Osteoblast (primary cell): ENCODE data around the gene VAPB. TPM values are rescaled to one million over a fixed set of nuclear protein-coding genes. Genes with fewer than 3 reads are reported as not detected.
"Not testable (repeated sequence)": the region's sequence is repeated elsewhere in the genome, so short reads cannot be mapped to it uniquely, and the experiment has no call there.

ENCODE experiments used
- DNase-seq: peaks from one replicate; pipeline ENCODE4 v3.0.0; 2011; ENCODE audit warnings: low spot score, mixed read lengths; ENCODE audit not compliant: insufficient read length; ENCODE audit errors: missing footprints
- H2AFZ ChIP-seq: 2 replicates; pipeline ENCODE4 v1.6.0; 2011; ENCODE audit warnings: mild to moderate bottlenecking, low read length
- H3K27ac ChIP-seq: 2 replicates; pipeline ENCODE4 v1.5.1; 2011; ENCODE audit warnings: mild to moderate bottlenecking, low read depth, low read length, moderate library complexity
- H3K27me3 ChIP-seq: 2 replicates; pipeline ENCODE4 v1.6.0; 2012; ENCODE audit warnings: mild to moderate bottlenecking, control low read depth, inconsistent platforms, low read length, moderate library complexity; ENCODE audit not compliant: insufficient read depth
- H3K36me3 ChIP-seq: 2 replicates; pipeline ENCODE4 v1.5.1; 2011; ENCODE audit warnings: mild to moderate bottlenecking, low read length, control low read depth, moderate library complexity; ENCODE audit not compliant: insufficient read depth
- H3K4me1 ChIP-seq: 2 replicates; pipeline ENCODE4 v1.5.1; 2011; ENCODE audit warnings: mild to moderate bottlenecking, low read length, control low read depth, moderate library complexity; ENCODE audit not compliant: insufficient read depth
- H3K4me2 ChIP-seq: 2 replicates; pipeline ENCODE4 v1.6.0; 2011; ENCODE audit warnings: mild to moderate bottlenecking, low read length; ENCODE audit not compliant: insufficient read depth
- H3K4me3 ChIP-seq: fragments of 200-600 bp; sonication (generic); 3 replicates; pipeline ENCODE4 v1.5.1; 2012; ENCODE audit warnings: mild to moderate bottlenecking, low read length, inconsistent platforms; ENCODE audit not compliant: insufficient read depth
- H3K79me2 ChIP-seq: 2 replicates; pipeline ENCODE4 v1.6.0; 2012; ENCODE audit warnings: mild to moderate bottlenecking, low read length, control low read depth, inconsistent platforms; ENCODE audit not compliant: insufficient read depth
- H3K9me3 ChIP-seq: 2 replicates; pipeline ENCODE4 v1.5.1; 2011; ENCODE audit warnings: low read depth, low read length, control low read depth
- H4K20me1 ChIP-seq: 2 replicates; pipeline ENCODE4 v1.6.0; 2012; ENCODE audit warnings: mild to moderate bottlenecking, low read length, control low read depth; ENCODE audit not compliant: insufficient read depth
- total RNA-seq: library from RNA; depleted of rRNA; stranded (reverse); fragments of >200 nt; gene quantifications from 2 replicates; pipeline ENCODE4 v1.2.3, GENCODE V29; 2012
- TF ChIP-seq, protein P1 (sequence below): IDR thresholded peaks from 2 replicates; pipeline ENCODE4 v1.5.1; 2011; ENCODE audit warnings: mild to moderate bottlenecking, low read depth, low read length, moderate library complexity; ENCODE audit errors: extremely low read depth

Gene VAPB
- total RNA-seq, 1 donor = 14.5 TPM

DNA sequence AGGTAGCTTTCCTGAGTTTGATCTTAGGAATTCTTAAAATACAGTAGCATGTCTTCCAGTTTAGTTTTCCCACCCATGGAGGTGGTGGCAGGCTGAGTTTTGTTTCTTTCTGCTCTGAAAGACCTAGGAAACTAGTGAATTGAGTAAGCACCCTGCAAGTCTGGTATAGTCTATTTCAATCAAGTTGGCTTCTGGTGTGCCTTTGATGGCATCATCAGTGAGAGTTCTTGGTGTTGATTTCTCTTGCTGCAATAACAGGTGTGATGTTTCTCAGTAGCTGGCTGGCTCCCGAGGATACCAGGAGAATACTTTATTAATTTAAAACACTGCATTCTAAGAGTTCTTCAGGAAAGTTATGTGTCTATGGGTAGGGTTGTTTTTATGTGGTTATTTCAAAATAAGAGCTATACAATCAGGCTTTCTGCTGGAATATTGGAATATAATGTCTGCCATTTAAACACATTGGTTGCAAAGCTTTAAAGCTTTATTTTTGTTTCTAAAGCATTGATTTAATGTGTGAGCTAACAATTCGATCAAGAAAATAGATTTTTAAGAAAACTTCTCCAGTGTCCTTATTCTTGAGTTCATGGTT lies 19.0 kb downstream of the VAPB start:
- no peak overlapping the region for H3K4me3 ChIP-seq
- H3K79me2 ChIP-seq = peaks cover 94% of the 10 kb centered on the region
- H4K20me1 ChIP-seq = peaks cover 57% of the 10 kb centered on the region
- no peaks in the 10 kb centered on the region for H3K27me3 ChIP-seq
- no peak overlapping the region for H2AFZ ChIP-seq
- H3K27ac ChIP-seq = peak overlapping the region; percentile 59
- H3K36me3 ChIP-seq = no peaks in the 10 kb centered on the region
- no peak overlapping the region for H3K4me2 ChIP-seq
- DNase-seq = no peak
- TF ChIP-seq, protein P1, sequence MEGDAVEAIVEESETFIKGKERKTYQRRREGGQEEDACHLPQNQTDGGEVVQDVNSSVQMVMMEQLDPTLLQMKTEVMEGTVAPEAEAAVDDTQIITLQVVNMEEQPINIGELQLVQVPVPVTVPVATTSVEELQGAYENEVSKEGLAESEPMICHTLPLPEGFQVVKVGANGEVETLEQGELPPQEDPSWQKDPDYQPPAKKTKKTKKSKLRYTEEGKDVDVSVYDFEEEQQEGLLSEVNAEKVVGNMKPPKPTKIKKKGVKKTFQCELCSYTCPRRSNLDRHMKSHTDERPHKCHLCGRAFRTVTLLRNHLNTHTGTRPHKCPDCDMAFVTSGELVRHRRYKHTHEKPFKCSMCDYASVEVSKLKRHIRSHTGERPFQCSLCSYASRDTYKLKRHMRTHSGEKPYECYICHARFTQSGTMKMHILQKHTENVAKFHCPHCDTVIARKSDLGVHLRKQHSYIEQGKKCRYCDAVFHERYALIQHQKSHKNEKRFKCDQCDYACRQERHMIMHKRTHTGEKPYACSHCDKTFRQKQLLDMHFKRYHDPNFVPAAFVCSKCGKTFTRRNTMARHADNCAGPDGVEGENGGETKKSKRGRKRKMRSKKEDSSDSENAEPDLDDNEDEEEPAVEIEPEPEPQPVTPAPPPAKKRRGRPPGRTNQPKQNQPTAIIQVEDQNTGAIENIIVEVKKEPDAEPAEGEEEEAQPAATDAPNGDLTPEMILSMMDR = no peak
- H3K4me1 ChIP-seq = peaks cover 10% of the 10 kb centered on the region
- no peaks in the 10 kb centered on the region for H3K9me3 ChIP-seq

DNA sequence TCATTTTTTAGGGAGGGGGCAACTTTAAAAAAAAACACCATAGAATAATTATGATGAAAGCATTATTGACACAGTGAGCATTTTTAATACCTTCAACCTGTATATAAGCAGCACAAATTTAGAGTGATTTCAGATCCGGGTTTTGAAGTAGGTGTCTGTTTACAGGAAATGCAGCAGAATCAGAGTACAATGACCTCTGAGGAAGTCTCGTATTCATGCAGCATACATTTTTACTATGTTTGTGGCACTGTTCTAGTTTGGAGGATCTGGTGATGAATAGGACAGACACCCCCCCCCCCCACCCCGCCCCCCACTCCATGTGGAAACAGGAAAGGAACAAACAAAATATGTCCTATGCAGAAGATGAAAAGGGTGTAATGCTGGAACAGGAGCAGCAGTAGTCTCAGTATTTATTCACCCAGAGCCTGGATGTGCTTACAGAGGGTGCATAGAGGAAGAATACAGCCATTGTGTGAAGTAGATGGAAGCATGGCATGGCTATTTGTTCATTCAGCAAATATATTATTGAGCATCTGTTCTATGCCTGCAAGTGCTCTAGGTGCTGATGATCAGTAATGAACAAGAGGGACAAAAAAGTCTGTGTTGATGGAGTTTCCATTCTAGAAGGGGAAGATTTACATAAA lies 19.7 kb downstream of the VAPB start:
- Histone ChIP-seq H4K20me1 (peaks cover 51% of the 10 kb centered on the region), H3K27ac (no peak overlapping the region), H3K4me2 (no peak overlapping the region), H3K36me3 (no peaks in the 10 kb centered on the region), H3K9me3 (no peaks in the 10 kb centered on the region), H2AFZ (no peak overlapping the region), H3K4me1 (peaks cover 10% of the 10 kb centered on the region), H3K4me3 (no peak overlapping the region), H3K27me3 (no peaks in the 10 kb centered on the region), H3K79me2 (peaks cover 87% of the 10 kb centered on the region)
- TF ChIP-seq, protein P1 = no peak
- DNase-seq = peak; percentile 71

DNA sequence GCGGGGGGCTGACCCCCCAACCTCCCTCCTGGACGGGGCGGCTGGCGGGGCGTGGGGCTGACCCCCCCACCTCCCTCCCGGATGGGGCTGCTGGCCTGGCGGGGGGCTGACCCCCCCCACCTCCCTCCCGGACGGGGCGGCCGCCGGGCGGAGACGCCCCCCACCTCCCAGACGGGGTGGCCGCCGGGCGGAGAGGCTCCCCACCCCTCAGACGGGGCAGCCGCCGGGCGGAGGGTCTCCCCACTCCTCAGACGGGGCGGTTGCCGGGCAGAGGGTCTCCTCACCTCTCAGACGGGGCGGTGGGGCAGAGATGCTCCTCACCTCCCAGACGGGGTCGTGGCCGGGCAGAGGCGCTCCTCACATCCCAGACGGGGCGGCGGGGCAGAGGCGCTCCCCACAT lies 25.2 kb downstream of the VAPB start:
- Histone ChIP-seq H3K79me2 (peaks cover 80% of the 10 kb centered on the region), H4K20me1 (peaks cover 28% of the 10 kb centered on the region)
- H3K36me3 ChIP-seq, H2AFZ ChIP-seq, H3K27ac ChIP-seq, DNase-seq, H3K9me3 ChIP-seq, H3K4me3 ChIP-seq, H3K27me3 ChIP-seq, H3K4me2 ChIP-seq, H3K4me1 ChIP-seq: not testable (repeated sequence)

DNA sequence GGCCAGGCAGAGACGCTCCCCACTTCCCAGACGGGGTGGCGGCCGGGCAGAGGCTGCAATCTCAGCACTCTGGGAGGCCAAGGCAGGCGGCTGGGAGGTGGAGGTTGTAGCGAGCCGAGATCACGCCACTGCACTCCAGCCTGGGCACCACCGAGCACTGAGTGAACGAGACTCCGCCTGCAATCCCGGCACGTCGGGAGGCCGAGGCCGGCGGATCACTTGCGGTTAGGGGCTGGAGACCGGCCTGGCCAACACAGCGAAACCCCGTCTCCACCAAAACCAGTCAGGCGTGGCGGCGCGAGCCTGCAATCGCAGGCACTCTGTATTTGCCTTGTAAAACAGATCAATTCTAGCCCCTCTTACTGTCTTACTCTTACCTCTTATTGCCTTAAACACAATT lies 25.8 kb downstream of the VAPB start:
- H3K4me2 ChIP-seq, H3K4me1 ChIP-seq, H3K4me3 ChIP-seq, H3K9me3 ChIP-seq, H2AFZ ChIP-seq, H3K27ac ChIP-seq, DNase-seq, H3K27me3 ChIP-seq: not testable (repeated sequence)
- H3K36me3 ChIP-seq = peaks cover 12% of the 10 kb centered on the region
- peaks cover 80% of the 10 kb centered on the region for H3K79me2 ChIP-seq
- peaks cover 28% of the 10 kb centered on the region for H4K20me1 ChIP-seq

DNA sequence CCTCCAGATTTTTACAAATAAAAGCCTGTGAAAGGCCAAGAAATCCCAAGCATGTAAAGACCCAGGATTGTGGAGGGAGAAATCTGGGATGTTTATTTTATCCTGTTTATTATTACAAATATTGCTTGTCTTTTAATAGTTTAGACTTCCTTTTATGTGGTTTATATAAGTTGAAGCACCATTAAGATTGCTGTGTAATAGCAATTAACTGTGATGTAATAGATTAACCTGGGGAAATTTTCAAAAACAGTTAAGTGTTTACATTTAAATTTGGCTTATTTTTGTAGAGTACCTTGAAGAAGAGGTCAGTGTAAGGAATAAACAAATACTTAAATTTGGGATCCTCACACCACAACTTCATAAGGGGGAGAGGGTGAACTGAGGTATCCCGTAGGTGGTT lies 27.0 kb downstream of the VAPB start:
- H3K27me3 ChIP-seq = no peaks in the 10 kb centered on the region
- H3K4me3 ChIP-seq = no peak overlapping the region
- H3K4me1 ChIP-seq = peaks cover 8% of the 10 kb centered on the region
- peaks cover 12% of the 10 kb centered on the region for H3K36me3 ChIP-seq
- H4K20me1 ChIP-seq = peaks cover 34% of the 10 kb centered on the region
- peaks cover 76% of the 10 kb centered on the region for H3K79me2 ChIP-seq
- DNase-seq = no peak
- H3K9me3 ChIP-seq = no peaks in the 10 kb centered on the region
- H2AFZ ChIP-seq = no peak overlapping the region
- TF ChIP-seq, protein P1 = no peak
- H3K4me2 ChIP-seq = no peak overlapping the region
- peak overlapping the region; percentile 13 for H3K27ac ChIP-seq
